ENCODE measurements around the gene COL15A1.

DNA sequence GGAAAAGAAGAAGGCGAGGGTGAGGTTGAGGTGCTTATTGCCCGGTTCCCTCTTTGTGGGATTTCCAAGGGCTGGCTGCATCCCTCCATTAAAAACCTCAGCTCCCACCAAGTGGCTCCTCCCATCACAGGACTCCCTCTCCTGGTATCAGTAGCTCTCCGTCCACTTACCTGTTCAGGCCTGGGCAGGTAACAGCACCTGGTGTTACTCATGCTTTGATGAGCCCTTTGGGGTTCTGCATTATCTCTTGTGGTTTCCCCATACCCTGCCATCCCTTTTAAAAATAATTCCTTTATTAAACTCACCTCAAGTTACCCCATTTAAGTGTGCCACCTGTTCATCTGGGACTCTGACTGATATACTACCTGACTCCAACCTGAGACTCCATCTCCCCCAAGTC is 143.8 kb downstream of the COL15A1 start:
- TF ChIP-seq POLR2AphosphoS2 (IDR thresholded peaks at IDR 0.05; ENCODE audit: low read depth, low read length) (no peak), HOXA9 (CRISPR knock-in tag; IDR thresholded peaks at IDR 0.05; ENCODE audit: borderline replicate concordance) (no peak), GTF2F1 (IDR thresholded peaks at IDR 0.05; ENCODE audit: low read length) (no peak), SNRNP70 (IDR thresholded peaks at IDR 0.05; ENCODE audit: low read depth, low read length) (no peak)
- TF ChIP-seq, protein P1, sequence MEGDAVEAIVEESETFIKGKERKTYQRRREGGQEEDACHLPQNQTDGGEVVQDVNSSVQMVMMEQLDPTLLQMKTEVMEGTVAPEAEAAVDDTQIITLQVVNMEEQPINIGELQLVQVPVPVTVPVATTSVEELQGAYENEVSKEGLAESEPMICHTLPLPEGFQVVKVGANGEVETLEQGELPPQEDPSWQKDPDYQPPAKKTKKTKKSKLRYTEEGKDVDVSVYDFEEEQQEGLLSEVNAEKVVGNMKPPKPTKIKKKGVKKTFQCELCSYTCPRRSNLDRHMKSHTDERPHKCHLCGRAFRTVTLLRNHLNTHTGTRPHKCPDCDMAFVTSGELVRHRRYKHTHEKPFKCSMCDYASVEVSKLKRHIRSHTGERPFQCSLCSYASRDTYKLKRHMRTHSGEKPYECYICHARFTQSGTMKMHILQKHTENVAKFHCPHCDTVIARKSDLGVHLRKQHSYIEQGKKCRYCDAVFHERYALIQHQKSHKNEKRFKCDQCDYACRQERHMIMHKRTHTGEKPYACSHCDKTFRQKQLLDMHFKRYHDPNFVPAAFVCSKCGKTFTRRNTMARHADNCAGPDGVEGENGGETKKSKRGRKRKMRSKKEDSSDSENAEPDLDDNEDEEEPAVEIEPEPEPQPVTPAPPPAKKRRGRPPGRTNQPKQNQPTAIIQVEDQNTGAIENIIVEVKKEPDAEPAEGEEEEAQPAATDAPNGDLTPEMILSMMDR (CRISPR knock-in tag; IDR thresholded peaks at IDR 0.05): no peak
